HG02798 (cell line): Measurements from ENCODE around the gene DESI1.
"Not testable (repeated sequence)": the region's sequence is repeated elsewhere in the genome, so short reads cannot be mapped to it uniquely, and the experiment has no call there.

Experiments
- ATAC-seq: cut with Tn5 transposase; IDR thresholded peaks from one replicate; pipeline ENCODE4 v1.9.1; 2021; ENCODE audit warnings: mild to moderate bottlenecking; ENCODE audit not compliant: unreplicated experiment, poor library complexity

The DESI1 gene

GRCh38 chr22:41620589-41621098 lies at the start of gene DESI1:
TSS of gene DESI1 (minus strand) at chr22:41621043. CDS start at chr22:41620839, 204 bp downstream.
- ATAC-seq = peak; percentile 25

- ATAC-seq = no peak
Measured at GRCh38 chr22:41668971-41669911, 48.4 kb upstream of the DESI1 start.

- ATAC-seq = no peak
Measured at GRCh38 chr22:41664951-41665350, 44.1 kb upstream of the DESI1 start.

GRCh38 chr22:41664490-41664889 lies 43.6 kb upstream of the DESI1 start:
- no peak for ATAC-seq

GRCh38 chr22:41663594-41663993 lies 42.8 kb upstream of the DESI1 start:
- ATAC-seq = not testable (repeated sequence)

GRCh38 chr22:41661713-41662112 lies 40.9 kb upstream of the DESI1 start:
- ATAC-seq = no peak

GRCh38 chr22:41661088-41661487 lies 40.2 kb upstream of the DESI1 start:
- no peak for ATAC-seq

GRCh38 chr22:41660416-41660815 lies 39.6 kb upstream of the DESI1 start:
- ATAC-seq = no peak

- no peak for ATAC-seq
Measured at GRCh38 chr22:41659941-41660340, 39.1 kb upstream of the DESI1 start.

GRCh38 chr22:41658869-41659268 lies 38.0 kb upstream of the DESI1 start:
- ATAC-seq = no peak

GRCh38 chr22:41657709-41658108 lies 36.9 kb upstream of the DESI1 start:
- ATAC-seq = no peak

GRCh38 chr22:41656556-41656955 lies 35.7 kb upstream of the DESI1 start:
- no peak for ATAC-seq

- ATAC-seq = no peak
Measured at GRCh38 chr22:41654322-41654721, 33.5 kb upstream of the DESI1 start.

GRCh38 chr22:41650821-41651220 lies 30.0 kb upstream of the DESI1 start:
- ATAC-seq = no peak

GRCh38 chr22:41650229-41650628 lies 29.4 kb upstream of the DESI1 start:
- no peak for ATAC-seq

- ATAC-seq = no peak
Measured at GRCh38 chr22:41648432-41648831, 27.6 kb upstream of the DESI1 start.

GRCh38 chr22:41647771-41648170 lies 26.9 kb upstream of the DESI1 start:
- no peak for ATAC-seq

- no peak for ATAC-seq
Measured at GRCh38 chr22:41642331-41643110, 21.7 kb upstream of the DESI1 start.

GRCh38 chr22:41641854-41642253 lies 21.0 kb upstream of the DESI1 start:
- no peak for ATAC-seq

- no peak for ATAC-seq
Measured at GRCh38 chr22:41638748-41639147, 17.9 kb upstream of the DESI1 start.

- no peak for ATAC-seq
Measured at GRCh38 chr22:41638124-41638523, 17.3 kb upstream of the DESI1 start.
